Measurements from ENCODE around the gene DCX.

DNA sequence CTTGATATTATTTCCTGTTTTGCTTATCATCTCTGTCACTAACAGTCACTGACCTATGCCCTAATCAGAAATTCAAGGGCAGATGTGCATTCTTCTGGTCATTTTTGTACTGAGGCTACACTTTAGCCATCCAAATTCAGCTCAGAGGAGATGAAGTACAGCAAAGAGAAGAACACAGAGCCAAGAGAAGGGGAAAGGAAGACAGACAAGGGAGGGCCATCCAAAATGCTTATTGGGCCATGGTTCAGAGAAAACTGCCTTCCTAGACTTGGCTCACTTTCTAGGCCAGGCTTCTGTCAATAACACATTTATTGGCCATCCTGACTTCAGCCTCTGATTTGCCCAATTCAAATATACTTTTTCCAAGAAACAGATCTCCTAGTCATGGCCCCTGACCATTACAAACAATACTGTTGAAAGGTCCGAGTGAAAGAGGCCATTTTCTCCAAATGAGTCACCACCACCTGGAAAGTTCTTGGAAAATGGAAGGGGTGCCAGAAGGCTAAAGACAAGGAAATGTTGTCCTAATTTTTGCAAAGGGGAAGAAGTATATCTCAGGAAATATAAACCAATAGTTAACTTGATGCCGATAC, 56.4 kb downstream of the DCX start:
- TF ChIP-seq, protein P1, sequence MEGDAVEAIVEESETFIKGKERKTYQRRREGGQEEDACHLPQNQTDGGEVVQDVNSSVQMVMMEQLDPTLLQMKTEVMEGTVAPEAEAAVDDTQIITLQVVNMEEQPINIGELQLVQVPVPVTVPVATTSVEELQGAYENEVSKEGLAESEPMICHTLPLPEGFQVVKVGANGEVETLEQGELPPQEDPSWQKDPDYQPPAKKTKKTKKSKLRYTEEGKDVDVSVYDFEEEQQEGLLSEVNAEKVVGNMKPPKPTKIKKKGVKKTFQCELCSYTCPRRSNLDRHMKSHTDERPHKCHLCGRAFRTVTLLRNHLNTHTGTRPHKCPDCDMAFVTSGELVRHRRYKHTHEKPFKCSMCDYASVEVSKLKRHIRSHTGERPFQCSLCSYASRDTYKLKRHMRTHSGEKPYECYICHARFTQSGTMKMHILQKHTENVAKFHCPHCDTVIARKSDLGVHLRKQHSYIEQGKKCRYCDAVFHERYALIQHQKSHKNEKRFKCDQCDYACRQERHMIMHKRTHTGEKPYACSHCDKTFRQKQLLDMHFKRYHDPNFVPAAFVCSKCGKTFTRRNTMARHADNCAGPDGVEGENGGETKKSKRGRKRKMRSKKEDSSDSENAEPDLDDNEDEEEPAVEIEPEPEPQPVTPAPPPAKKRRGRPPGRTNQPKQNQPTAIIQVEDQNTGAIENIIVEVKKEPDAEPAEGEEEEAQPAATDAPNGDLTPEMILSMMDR (IDR thresholded peaks at IDR 0.05 in 2 of 3, conservative IDR thresholded peaks at IDR 0.05 in 1 of 3; ENCODE audit: borderline replicate concordance in 1 of 3, insufficient read depth in 1 of 3, low read depth in 2 of 3, low read length in 2 of 3), result no peak
- TF ChIP-seq POLR2A (IDR thresholded peaks at IDR 0.05; ENCODE audit: borderline replicate concordance, extremely low read depth, insufficient read depth, insufficient read length) (no peak), TCF7L2 (IDR thresholded peaks at IDR 0.05; ENCODE audit: borderline replicate concordance, extremely low read depth, insufficient read depth, insufficient read length) (no peak), POLR2AphosphoS5 (IDR thresholded peaks at IDR 0.05; ENCODE audit: low read depth, low read length) (no peak), JUND (IDR thresholded peaks at IDR 0.05) (no peak), SRF (IDR thresholded peaks at IDR 0.05; ENCODE audit: low read depth) (no peak), SIN3A (IDR thresholded peaks at IDR 0.05; ENCODE audit: low read depth) (no peak), EZH2phosphoT487 (IDR thresholded peaks at IDR 0.05; ENCODE audit: borderline replicate concordance) (no peak), ZFX (IDR thresholded peaks at IDR 0.05) (no peak)
- TF ChIP-seq, protein P2, sequence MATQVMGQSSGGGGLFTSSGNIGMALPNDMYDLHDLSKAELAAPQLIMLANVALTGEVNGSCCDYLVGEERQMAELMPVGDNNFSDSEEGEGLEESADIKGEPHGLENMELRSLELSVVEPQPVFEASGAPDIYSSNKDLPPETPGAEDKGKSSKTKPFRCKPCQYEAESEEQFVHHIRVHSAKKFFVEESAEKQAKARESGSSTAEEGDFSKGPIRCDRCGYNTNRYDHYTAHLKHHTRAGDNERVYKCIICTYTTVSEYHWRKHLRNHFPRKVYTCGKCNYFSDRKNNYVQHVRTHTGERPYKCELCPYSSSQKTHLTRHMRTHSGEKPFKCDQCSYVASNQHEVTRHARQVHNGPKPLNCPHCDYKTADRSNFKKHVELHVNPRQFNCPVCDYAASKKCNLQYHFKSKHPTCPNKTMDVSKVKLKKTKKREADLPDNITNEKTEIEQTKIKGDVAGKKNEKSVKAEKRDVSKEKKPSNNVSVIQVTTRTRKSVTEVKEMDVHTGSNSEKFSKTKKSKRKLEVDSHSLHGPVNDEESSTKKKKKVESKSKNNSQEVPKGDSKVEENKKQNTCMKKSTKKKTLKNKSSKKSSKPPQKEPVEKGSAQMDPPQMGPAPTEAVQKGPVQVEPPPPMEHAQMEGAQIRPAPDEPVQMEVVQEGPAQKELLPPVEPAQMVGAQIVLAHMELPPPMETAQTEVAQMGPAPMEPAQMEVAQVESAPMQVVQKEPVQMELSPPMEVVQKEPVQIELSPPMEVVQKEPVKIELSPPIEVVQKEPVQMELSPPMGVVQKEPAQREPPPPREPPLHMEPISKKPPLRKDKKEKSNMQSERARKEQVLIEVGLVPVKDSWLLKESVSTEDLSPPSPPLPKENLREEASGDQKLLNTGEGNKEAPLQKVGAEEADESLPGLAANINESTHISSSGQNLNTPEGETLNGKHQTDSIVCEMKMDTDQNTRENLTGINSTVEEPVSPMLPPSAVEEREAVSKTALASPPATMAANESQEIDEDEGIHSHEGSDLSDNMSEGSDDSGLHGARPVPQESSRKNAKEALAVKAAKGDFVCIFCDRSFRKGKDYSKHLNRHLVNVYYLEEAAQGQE (IDR thresholded peaks at IDR 0.05; ENCODE audit: low read depth), result no peak

All from HCT116 (cell line).